NK-92 (cell line): ENCODE results near the gene PLEK2.
"Not testable (repeated sequence)": the region's sequence is repeated elsewhere in the genome, so short reads cannot be mapped to it uniquely, and the experiment has no call there.

ENCODE experiments used
- DNase-seq: peaks from one replicate; lab custom pipeline; 2025; ENCODE audit not compliant: unreplicated experiment; lab: John Stamatoyannopoulos, UW

Gene PLEK2

DNA sequence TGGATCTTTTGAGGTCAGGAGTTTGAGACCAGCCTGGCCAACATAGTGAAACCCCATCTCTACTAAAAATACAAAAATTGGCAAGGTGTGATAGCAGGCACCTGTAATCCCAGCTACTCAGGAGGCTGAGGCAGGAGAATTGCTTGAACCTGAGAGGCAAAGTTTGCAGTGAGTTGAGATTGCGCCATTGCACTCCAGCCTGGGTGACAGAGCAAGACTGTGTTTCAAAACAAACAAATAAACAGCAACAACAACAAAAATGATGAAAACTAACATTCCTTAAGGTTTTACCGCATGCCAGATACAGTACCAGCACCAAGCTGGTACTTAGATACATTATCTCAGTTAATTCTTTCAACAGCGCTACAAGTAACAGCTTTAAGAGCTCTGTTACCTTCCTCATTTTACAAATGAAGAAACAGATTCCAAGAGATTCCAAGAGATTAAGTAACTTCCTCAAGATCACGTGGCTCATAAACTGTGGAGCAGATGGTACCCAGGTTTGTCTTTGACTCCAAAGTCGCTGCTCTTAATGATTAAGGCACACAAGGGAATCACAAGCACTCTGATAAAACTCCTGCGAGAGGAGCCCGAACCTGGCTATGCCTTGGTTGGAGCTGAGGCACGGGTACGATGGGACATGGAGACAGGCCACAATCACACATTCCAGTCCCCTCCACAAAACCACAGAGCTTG is 17.7 kb upstream of the PLEK2 start:
- no peak for DNase-seq

DNA sequence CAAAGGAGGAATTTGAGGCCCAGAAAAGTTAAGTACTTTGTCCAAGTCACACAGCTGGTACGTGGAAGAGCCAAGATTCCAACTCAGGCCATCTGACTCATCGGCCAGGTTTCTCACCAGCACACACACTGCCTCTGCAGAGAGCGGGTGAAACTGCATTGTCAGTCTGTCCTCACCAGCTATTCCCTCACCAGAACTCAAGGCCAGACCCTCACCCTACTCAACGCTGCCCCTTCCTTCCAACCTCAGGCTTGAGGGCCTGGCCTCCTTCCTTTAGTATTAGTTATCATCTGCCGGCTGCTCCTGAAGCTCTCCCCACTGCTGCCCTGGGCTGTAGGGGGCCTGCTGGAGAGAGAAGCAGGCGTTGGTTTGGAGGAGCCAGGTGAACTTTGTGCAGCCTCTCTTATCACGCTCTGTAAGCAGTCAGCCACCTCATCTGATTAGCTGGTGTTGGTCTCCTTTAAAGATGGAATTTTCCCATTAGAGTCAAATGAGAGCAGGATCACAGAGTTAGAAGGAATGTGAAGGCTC is 16.6 kb upstream of the PLEK2 start:
- DNase-seq = no peak

DNA sequence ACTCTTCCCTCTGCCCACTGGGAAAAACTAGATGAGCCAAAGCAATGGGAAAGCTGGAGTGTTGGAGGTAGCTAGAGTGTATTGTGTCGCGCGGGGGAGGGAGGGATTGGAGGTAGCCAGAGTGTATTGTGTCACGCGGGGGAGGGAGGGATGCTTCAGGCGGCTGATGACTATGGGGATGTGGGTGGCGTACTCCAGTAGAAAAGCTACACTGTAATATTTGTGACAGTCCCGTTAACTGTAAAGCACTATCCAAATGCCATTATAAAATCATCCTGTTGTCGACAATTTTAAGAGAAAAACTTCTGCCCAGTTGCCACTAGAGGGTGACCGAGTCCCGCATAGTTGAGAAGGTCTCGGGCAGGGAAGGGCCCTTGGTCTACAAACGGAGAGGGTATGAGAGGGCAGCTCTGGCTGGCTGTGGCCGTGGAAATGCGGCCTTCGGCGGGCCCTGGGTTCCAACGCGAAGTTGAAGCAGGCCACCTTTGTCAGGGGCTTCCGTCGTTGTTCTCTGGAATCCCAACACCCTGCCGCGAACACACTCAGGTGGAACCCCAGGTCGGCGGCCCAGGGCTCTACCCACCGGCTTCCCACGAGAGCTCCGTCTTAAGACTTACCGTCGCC is 15.1 kb upstream of the PLEK2 start:
- no peak for DNase-seq

DNA sequence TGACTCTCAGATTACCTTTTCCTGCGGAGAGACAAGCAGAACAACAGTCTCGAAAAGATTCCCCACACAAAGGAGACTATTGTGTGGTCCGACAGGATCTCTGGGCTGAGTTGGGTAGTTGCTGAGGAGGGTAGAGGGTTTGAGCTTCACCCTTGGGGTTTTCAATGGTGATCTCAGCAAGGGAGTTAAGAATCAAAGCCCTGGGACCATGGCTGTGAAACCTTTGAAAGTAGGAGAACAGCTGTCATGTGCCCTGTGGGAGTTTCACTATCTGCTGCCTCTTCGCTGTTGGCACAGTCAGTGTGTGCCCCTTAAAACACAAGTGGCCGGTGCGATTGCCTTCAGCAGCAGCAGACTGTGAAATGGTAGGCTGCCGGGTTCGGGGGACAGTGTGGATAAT is 14.2 kb upstream of the PLEK2 start:
- no peak for DNase-seq

DNA sequence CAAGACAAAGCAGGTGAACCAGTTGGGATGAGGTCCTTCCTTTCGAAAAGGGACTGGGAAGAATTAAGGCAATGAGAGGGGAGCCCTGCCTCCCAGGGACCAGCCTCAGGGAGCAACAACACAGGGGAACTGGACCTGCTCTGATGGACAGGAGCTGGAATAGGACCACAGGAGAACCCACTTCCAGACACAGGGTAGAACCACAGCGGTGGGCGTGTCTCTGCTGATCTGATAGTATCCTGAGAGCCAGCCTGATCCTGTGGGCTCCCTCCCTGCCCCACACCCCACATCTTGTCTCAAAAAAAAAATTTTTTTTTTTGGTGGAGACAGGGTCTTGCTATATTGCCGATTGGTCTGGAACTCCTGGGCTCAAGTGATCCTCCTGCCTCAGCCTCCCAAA is 13.6 kb upstream of the PLEK2 start:
- DNase-seq = no peak

DNA sequence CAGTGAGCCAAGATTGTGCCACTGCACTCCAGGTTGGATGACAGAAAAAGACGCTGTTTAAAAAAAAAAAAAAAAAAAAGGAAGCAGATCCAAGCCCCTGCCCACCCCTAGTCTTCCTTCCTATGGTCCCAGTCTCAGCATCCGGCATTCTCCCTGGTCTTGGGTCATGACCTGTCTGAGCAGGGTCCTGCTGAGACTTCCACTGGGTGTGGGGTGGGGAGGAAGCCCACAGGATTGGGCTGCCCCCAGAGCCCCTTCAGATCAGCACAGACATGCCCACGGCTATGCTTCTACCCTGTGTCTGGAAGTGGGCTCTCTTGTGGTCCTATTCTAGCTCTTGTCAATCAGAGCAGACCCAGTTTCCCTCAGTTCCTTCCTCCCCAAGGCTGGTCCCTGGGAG is 12.6 kb upstream of the PLEK2 start:
- DNase-seq = no peak

DNA sequence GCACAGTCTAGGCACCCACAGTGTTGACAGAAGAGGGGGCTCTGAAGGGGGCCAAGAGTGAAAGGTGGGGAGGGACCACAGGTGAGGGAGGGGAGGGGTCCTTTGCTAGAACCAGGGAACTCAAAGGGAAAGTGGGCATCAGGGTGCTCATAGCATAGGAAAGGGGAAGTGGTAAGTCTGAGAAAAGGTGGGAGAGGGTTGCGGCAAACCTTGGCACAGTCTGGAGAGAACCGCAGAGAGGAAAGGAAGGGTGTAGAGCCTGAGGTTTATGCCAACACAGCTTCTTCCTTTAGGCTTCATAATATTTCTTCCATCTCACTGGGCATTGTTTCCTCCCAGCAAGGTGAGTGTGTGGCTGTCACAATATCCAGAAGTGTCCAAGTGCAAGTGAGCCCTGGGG is 11.5 kb upstream of the PLEK2 start:
- DNase-seq = no peak

DNA sequence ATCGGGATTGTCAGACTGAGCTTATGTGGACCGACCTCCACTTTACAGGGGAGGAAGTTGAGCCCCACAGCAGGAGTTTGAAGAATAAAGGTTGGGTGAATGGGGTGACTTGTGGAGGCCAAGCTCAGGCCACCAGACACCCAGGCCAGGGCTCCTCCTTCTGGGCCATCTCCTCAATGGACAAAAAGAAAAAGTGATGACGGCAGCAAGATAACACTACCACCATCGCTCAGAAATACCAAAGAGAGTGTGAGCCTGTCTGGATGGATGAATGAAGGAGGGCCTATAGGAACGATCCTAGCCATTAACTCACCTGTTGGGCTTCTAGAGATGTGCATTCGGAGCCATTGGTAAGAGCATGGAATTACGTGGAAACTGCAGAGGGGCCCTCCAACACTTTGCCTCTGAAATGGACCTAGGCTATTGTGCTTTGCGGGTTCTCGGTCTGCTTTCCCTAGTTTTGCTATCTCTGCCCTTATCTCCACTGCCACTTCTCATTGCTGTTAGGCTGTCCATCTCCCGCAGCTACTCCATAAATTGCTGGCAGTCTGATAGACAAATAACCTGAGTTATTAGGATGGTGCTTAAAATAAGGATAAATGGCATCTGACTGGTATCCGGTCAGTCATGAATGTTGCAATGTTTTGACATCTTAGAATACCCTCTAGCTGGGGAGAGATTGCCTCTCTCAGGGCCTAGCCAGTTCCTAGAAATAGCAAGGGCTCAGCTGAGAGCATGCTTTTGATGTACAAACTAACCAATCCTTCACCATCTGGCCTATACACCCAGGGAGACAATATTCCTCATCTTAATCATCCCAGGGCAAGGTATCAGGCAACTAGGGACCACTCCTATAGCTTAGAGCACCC is 9.6 kb upstream of the PLEK2 start:
- no peak for DNase-seq

DNA sequence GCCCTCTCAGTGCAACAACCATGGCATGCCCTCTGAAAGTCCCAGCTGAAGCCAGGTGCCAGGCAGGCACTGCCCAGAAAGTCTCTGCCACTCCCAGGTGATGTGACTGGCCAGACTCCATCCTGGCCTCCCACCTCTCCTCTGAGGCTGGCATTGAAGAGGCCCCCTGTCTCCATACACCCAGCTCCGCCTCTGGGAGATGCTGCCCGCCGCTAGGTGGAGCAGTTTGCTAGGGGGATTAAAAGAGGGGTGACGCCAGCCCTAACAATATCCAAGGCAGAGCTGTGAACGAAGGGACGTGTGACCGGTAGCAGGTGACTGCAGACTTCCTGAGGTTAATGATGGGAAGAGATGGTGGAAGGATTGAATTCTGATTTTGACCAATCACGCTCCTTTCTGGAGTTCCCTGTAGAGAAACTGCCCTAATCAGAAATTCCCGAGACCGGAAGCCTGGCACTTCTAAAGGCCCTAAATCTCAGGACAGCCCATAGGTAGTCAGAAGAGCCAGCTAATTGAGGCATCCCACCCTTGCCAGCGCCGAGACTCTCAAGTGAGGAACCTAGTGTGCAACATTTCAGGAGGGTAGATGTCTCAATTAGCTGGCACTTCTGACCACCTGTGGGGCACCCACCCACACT is 8.3 kb upstream of the PLEK2 start:
- DNase-seq = no peak

DNA sequence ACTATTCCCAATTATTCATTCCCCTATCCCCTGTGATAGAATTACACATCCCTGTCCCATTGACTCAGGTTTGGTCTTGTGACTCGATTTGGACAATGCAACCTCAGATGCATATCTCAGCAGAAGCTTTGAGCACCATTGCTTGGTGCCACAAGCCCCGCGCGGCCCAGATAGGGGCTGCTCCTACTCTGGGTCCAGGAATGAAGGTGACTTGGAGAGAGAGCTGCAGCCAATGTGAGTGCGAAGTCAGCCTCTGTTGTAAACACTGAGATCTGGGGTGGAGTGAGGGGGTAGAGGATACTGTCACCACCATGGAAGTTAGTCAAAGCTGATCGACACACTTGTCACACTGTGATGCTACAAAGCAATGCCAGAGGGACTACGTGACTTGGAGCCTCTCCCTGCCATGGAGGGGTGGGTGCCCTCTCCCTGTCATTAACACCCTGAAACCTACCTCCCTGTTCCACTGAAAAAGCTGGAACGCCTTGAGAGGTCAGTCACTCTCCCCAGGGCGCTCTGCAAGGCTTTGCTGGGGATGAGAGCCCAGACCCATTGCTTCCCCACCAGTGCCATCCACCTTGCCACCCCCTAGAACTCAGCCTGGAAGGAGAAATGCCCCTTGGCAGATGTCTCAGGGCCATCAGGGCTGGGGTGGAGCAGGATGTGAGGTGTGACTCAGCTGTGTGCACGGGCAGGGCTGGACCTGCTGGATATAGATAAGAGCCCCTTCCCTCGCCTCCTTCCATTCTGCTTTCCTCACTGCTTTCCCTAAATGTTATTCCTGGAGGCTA is 6.6 kb upstream of the PLEK2 start:
- DNase-seq = no peak

DNA sequence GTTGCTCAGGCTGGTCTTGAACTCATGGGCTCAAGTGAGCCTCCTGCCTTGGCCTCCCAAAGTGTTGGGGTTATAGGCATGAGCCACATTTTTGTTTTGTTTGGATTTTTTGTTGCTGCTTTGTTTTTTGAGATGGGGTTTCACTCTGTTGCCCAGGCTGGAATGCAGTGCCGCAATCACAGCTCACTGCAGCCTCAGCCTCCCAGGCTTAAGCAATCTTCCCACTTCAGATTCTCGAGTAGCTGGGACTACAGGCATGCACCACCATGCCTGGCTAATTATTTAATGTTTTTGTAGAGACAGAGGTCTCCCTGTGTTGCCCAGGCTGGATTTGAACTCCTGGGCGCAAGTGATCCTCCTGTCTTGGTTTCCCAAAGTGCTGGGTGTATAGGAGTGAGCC is 5.7 kb upstream of the PLEK2 start:
- no peak for DNase-seq

DNA sequence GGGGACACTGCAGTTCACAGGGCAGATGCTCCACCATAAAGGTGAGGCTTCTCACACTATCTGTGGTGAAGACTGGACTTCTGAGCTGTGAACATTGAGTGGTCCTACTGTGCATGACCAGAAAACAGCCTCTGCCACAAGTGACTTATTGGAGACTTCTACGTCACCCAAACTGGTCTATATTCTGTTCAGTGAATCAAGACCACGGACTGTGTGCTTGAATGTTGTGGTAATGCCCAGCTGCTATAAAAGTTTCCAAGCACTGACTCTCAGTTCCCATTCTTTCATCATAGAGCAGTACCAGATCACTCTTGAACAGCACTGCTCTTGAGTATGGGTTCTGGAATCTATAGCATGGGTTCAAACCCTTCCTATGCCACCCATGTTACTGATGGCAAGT is 4.8 kb upstream of the PLEK2 start:
- DNase-seq = no peak

DNA sequence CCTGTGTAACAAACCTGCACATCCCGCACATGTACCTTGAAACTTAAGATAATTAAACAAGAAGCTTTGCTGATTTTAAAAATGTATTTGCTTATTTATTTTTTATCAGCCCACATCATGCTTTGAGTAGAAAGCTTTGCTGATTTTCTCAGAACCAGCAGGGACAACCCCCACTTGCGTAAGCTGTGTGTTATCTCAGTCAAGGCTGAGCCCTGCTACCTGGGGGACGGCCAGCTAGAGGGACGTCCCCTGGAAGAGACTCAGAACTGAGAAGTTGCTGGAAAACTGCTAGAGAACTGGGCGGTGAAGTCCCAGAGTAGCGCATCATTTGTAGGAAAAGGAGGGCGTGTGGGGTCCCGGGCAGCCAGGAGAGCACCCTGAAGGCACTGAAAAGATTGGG is 4.1 kb upstream of the PLEK2 start:
- no peak for DNase-seq

DNA sequence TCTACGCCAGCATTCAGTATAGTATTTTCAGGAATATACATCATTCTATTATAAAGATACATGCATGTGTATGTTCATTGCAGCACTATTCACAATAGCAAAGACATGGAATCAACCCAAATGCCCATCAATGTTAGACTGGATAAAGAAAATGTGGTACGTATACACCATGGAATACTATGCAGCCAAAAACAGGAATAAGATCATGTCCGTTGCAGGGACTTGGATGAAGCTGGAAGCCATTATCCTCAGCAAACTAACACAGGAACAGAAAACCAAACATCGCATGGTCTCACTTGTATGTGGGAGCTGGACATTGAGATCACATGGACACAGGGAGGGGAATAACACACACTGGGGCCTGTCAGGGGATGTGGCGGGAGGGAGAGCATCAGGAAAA is 3.6 kb upstream of the PLEK2 start:
- DNase-seq = not testable (repeated sequence)

DNA sequence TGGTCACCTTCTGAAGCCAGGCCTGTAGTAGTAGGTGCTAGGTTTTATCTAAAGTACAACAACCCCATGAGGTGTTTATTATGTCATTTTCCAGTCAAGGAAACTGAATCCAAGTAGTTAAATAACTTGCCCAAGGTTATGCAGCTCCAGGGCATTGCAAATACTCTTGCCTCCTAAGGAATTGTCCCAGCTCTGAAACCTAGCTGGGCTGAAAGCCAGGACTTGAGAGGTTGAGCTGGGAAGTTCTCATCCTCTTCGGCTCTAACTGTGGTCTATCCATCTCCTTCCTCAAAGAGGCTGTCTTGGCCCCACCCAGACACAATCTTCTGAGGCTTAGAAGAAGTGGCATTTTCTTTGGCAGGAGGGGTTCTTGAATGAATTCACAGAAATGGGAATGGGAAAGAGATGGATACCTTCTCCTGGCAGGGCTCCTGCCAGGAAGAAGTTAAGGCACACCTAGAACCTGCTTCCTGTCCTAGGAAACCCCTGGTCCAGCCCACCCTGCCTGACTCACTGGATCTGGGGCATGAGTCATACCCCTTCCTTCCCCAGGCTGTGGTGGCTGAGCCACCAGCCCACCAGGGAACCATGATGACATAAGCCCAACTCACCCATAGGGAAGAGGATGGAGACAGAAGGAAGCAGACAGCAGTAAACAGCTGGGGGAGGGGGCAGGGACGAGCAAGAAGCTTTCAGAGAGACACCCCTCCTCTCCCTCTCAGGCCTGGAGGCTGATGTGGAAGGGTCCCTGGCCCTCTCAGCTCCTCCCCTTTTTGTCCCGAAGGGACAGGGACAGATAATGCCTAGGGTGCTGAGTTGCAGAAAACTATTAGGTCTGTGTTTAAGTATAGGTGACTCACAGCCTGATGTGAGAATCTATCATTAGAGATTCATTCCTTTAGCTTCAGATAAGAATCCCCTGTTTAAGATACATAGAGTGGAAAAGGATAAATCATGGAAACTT is 2.1 kb upstream of the PLEK2 start:
- no peak for DNase-seq

DNA sequence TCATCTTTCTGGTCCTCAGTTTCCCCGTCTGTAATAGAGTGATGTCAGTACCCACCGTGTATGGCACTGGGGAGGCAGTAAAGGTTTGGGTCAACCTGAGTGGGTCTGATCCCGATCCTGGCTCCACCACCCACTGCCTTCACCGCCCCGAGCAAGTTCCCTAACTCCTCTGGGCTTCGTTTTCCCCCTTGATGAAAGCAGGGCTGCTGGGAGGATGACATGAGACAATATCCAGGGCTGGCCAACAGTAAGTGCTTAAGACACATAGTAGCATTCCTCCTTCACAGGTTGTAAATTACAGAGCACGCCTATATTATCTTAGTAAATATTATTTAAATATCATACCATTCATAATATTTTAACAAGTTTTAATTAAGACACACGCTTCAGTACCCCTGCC is 595 bp downstream of the PLEK2 start:
- DNase-seq = no peak

DNA sequence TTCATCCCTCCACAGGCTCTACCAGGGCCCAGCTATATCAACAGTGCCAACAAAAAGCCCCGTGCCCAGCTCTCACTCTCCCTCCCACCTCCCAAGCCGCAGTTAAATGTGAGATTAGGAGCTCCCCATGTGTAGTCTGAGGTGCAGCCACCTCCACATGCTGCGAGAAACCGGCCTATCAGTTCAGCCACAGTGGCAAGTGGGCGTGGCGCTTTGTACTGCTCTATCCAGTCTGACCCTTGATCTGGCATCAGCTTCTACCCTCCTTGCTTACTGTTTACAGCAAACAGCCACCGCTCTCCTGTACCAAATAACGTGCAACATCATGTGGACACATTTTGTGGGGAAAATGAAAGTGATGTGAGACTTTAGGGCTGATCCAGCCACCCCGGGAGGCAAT is 1.7 kb downstream of the PLEK2 start:
- no peak for DNase-seq

DNA sequence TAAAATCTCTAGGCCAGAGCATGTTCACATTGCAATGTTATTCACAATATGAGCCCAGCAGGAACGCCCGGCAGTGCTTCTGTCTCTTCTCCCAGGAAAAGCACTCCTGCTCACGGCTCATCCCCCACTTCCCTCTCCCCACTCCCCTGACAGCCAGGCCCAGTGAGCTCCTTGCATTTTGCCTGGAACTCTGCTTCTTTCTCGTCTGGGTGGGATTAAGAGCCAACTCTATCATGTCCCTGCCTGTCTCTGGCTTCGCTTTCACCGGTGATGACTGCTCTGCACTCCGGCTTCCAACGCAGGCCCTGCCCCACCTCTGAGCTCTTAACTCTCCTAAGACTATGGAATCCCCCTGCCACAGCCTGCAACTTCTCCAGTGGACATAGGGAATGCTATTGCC is 2.5 kb downstream of the PLEK2 start:
- DNase-seq = no peak

DNA sequence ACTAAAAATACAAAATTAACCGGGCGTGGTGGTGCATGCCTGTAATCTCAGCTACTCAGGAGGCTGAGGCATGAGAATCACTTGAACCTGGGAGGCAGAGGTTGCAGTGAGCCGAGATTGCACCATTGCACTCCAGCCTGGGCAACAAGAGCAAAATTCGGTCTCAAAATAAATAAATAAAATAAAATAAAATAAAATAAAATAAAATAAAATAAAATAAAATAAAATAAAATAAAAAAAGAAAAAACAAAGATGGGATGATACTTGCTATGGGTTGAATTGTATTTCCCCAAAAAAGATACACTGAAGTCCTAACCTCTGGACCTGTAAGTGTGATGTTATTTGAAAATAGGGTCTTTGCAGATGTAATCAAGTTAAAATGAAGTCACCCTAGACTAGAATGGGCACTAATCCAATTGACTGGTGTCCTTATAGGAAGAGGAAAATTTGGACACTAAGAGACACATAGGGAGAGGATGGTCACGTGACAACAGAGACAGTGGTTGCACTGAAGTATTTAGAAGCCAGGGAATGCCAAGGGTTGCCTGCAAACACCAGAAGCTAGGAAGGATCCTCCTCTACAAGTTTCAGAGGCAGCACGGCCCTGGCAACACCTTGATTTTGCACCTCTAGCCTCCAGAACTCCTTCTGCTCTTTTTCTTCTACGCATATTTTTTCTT is 3.7 kb downstream of the PLEK2 start:
- not testable (repeated sequence) for DNase-seq
